IgD-negative memory B cell (primary cell): ENCODE data around the gene ARSB. TPM values are rescaled to one million over a fixed set of nuclear protein-coding genes. Genes with fewer than 3 reads are reported as not detected.
A peak's percentile ranks its signal among the peaks of the same experiment; 100 is the strongest.

ENCODE experiments used
- H3K27ac Mint-ChIP-seq, 3 donors: one replicate each; pipeline ENCODE4 v1.8.0; 2020 to 2022; ENCODE audit warnings: mild to moderate bottlenecking in 3 of 3, mixed read lengths in 3 of 3, moderate library complexity in 1 of 3
- H3K27me3 Mint-ChIP-seq: one replicate; pipeline ENCODE4 v1.8.0; 2021; ENCODE audit warnings: mixed read lengths
- H3K36me3 Mint-ChIP-seq: one replicate; pipeline ENCODE4 v1.8.0; 2020; ENCODE audit warnings: mild to moderate bottlenecking, mixed read lengths
- H3K4me1 Mint-ChIP-seq, 3 donors: one replicate each; pipeline ENCODE4 v1.8.0; 2020 to 2022; ENCODE audit warnings: mixed read lengths in 3 of 3, mild to moderate bottlenecking in 1 of 3
- H3K4me3 Mint-ChIP-seq, 4 donors: one replicate each; pipeline ENCODE4 v1.8.0; 2020 to 2022; ENCODE audit warnings: mild to moderate bottlenecking in 4 of 4, mixed read lengths in 4 of 4, moderate library complexity in 3 of 4
- H3K9me3 Mint-ChIP-seq, 3 donors: one replicate each; pipeline ENCODE4 v1.8.0; 2020 to 2021; ENCODE audit warnings: mixed read lengths in 3 of 3, mild to moderate bottlenecking in 1 of 3
- polyA plus RNA-seq: library from polyadenylated mRNA; unstranded; fragments of 300-500 nt; fragmentation: Illumina TruSeq; gene quantifications from one replicate; pipeline ENCODE4 v1.2.3, GENCODE V29; 2021

Gene ARSB
- polyA plus RNA-seq, 1 donor from 2014 or later: 4.5 TPM

- peak overlapping the region in 1 of 3 donors; percentile 1 for H3K27ac Mint-ChIP-seq
- no peaks in the 10 kb centered on the region for H3K27me3 Mint-ChIP-seq
- H3K4me3 Mint-ChIP-seq: no peak overlapping the region
- H3K36me3 Mint-ChIP-seq: peaks cover 5% of the 10 kb centered on the region
- H3K9me3 Mint-ChIP-seq: peaks cover 0 to 2% (median 0%) of the 10 kb centered on the region in 3 donors
- peaks cover 0 to 8% (median 0%) of the 10 kb centered on the region in 3 donors for H3K4me1 Mint-ChIP-seq
Observed at GRCh38 chr5:78810098-78810920, 174.8 kb downstream of the ARSB start.

DNA sequence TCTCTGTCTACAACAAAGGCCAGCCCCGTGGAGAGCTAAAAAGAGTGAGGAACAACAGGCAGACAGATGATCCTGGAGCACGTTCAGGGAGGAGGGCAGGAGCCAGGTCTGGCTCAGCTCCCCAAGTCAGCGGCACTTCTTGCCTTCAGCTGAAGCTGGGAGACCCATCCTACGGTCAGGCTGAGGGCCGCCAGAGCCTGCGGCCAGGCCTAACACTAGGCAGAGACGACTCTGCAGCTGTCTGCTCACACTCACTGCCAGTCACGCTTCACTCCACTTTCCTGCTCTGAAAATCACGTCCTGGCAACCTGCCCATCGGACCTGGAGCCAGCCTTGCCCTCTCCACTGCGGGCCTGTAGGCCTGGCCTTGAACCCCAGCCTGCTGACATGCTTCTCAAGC is 175.7 kb downstream of the ARSB start:
- H3K27ac Mint-ChIP-seq: no peak overlapping the region
- peaks cover 0 to 2% (median 0%) of the 10 kb centered on the region in 3 donors for H3K9me3 Mint-ChIP-seq
- peaks cover 5% of the 10 kb centered on the region for H3K36me3 Mint-ChIP-seq
- no peaks in the 10 kb centered on the region for H3K27me3 Mint-ChIP-seq
- H3K4me3 Mint-ChIP-seq: no peak overlapping the region
- H3K4me1 Mint-ChIP-seq: peaks cover 0 to 5% (median 0%) of the 10 kb centered on the region in 3 donors

DNA sequence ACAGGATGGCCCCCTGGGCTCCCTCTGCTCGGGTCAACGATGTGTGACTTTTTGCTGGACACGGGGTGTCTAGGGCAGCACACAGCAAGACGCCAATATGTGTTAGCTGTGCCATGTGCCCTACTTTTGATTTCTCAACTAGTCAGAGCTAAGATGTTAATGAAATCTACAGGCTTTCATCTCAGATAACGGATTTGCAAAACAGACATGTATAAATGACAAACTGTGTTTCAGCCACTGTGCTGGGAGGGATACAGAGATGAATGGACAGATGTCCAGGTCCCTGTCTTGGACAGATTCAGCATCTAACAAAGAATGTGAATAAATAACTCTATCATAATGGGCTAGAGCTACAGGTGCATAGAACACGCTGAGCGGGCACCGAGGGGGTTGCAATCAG is 176.3 kb downstream of the ARSB start:
- Mint-ChIP-seq H3K4me3 (no peak overlapping the region), H3K27ac (no peak overlapping the region)

GRCh38 chr5:78808380-78808779 is 176.7 kb downstream of the ARSB start:
- peaks cover 0 to 2% (median 0%) of the 10 kb centered on the region in 3 donors for H3K4me1 Mint-ChIP-seq
- H3K4me3 Mint-ChIP-seq: no peak overlapping the region
- no peaks in the 10 kb centered on the region for H3K27me3 Mint-ChIP-seq
- no peak overlapping the region for H3K27ac Mint-ChIP-seq
- peaks cover 0 to 2% (median 0%) of the 10 kb centered on the region in 3 donors for H3K9me3 Mint-ChIP-seq
- H3K36me3 Mint-ChIP-seq: peaks cover 6% of the 10 kb centered on the region

More for the DNA sequence above, 176.3 kb downstream of the ARSB start:
- peaks cover 6% of the 10 kb centered on the region for H3K36me3 Mint-ChIP-seq
- H3K4me1 Mint-ChIP-seq: peaks cover 0 to 2% (median 0%) of the 10 kb centered on the region in 3 donors
- peaks cover 0 to 2% (median 0%) of the 10 kb centered on the region in 3 donors for H3K9me3 Mint-ChIP-seq
- H3K27me3 Mint-ChIP-seq: no peaks in the 10 kb centered on the region

DNA sequence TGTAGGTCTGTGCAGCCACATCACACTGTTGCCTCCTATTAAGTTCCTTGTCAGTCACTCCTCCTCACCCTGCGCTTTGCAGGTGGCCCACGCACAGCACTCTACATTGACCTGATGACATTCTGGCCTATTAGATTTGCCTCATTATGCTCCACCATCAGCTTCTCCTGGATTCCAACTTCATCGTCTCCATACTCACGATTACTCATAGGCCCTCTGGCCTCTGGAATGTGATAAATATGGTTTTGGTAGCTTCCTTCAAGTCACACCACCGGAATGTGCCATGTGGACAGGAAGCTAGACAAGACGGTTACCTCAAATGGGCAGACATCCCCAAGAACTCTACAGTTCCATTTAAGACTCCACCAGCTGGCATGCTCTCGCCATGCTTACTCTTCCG is 178.6 kb downstream of the ARSB start:
- H3K9me3 Mint-ChIP-seq: peaks cover 0 to 6% (median 0%) of the 10 kb centered on the region in 3 donors
- peaks cover 0 to 2% (median 0%) of the 10 kb centered on the region in 3 donors for H3K4me1 Mint-ChIP-seq
- H3K27ac Mint-ChIP-seq: peak overlapping the region in 1 of 3 donors; percentile 69
- peaks cover 4% of the 10 kb centered on the region for H3K36me3 Mint-ChIP-seq
- H3K4me3 Mint-ChIP-seq: no peak overlapping the region
- no peaks in the 10 kb centered on the region for H3K27me3 Mint-ChIP-seq

- Mint-ChIP-seq H3K4me3 (no peak overlapping the region), H3K27ac (no peak overlapping the region), H3K9me3 (peaks cover 5 to 8% (median 7%) of the 10 kb centered on the region in 3 donors)
Observed at GRCh38 chr5:78805474-78806124, 179.5 kb downstream of the ARSB start.

DNA sequence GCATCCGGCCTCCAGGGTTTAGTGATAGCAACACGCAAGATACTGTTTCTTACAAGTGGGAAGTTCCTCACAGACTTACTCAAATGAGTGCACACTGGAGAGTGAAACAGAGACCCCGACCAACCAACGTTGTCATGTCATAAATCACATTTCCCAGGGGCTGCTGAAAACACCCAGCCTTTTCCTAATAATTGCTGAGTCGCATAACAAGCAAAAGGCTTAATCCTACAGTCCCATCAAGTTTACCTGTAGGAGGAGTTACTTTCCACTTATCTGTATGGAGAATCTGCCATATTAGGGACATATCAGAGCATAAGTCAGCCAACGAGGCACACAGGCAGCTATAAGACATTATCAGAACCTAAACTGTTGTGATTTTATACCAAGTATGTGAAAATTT is 180.1 kb downstream of the ARSB start:
- Mint-ChIP-seq H3K4me3 (no peak overlapping the region), H3K27ac (no peak overlapping the region), H3K36me3 (peaks cover 7% of the 10 kb centered on the region), H3K27me3 (no peaks in the 10 kb centered on the region), H3K9me3 (peaks cover 6 to 10% (median 9%) of the 10 kb centered on the region in 3 donors), H3K4me1 (peaks cover 0 to 2% (median 0%) of the 10 kb centered on the region in 3 donors)

More at GRCh38 chr5:78805474-78806124, 179.5 kb downstream of the ARSB start:
- Mint-ChIP-seq H3K4me1 (peaks cover 0 to 2% (median 0%) of the 10 kb centered on the region in 3 donors), H3K36me3 (peaks cover 7% of the 10 kb centered on the region), H3K27me3 (no peaks in the 10 kb centered on the region)

- H3K36me3 Mint-ChIP-seq: peaks cover 12% of the 10 kb centered on the region
- H3K27ac Mint-ChIP-seq: no peak overlapping the region
- no peak overlapping the region for H3K4me3 Mint-ChIP-seq
- no peaks in the 10 kb centered on the region for H3K27me3 Mint-ChIP-seq
- H3K4me1 Mint-ChIP-seq: peaks cover 0 to 2% (median 0%) of the 10 kb centered on the region in 3 donors
- H3K9me3 Mint-ChIP-seq: peaks cover 6 to 10% (median 7%) of the 10 kb centered on the region in 3 donors
Observed at GRCh38 chr5:78803941-78804340, 181.2 kb downstream of the ARSB start.

GRCh38 chr5:78803353-78803752 is 181.8 kb downstream of the ARSB start:
- peaks cover 6 to 10% (median 7%) of the 10 kb centered on the region in 3 donors for H3K9me3 Mint-ChIP-seq
- H3K27ac Mint-ChIP-seq: no peak overlapping the region
- no peak overlapping the region for H3K4me3 Mint-ChIP-seq
- peaks cover 0 to 2% (median 0%) of the 10 kb centered on the region in 3 donors for H3K4me1 Mint-ChIP-seq
- H3K36me3 Mint-ChIP-seq: peaks cover 12% of the 10 kb centered on the region
- H3K27me3 Mint-ChIP-seq: no peaks in the 10 kb centered on the region

DNA sequence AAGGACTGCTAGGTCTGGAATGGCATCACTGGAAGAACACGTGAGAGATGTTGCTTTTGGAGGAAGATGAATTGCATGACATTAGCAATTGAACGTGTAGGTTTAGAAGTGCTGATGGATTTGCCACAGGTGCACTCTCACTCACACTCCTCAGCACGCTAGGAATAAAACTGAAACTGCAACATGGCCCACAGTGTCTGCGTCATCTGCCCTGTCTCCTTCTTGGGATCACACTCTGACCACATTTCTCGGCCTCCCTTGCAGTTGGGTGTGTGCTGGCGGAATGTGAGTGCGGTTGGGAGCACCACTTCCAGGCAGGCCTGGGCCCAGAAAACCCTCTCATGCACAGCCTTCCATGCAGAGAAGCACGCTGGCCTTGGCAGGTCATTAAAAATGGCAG is 183.7 kb downstream of the ARSB start:
- Mint-ChIP-seq H3K9me3 (peaks cover 6 to 10% (median 8%) of the 10 kb centered on the region in 3 donors), H3K4me1 (peaks cover 0 to 12% (median 10%) of the 10 kb centered on the region in 3 donors), H3K27me3 (no peaks in the 10 kb centered on the region), H3K27ac (no peak overlapping the region), H3K36me3 (peaks cover 10% of the 10 kb centered on the region), H3K4me3 (no peak overlapping the region)

DNA sequence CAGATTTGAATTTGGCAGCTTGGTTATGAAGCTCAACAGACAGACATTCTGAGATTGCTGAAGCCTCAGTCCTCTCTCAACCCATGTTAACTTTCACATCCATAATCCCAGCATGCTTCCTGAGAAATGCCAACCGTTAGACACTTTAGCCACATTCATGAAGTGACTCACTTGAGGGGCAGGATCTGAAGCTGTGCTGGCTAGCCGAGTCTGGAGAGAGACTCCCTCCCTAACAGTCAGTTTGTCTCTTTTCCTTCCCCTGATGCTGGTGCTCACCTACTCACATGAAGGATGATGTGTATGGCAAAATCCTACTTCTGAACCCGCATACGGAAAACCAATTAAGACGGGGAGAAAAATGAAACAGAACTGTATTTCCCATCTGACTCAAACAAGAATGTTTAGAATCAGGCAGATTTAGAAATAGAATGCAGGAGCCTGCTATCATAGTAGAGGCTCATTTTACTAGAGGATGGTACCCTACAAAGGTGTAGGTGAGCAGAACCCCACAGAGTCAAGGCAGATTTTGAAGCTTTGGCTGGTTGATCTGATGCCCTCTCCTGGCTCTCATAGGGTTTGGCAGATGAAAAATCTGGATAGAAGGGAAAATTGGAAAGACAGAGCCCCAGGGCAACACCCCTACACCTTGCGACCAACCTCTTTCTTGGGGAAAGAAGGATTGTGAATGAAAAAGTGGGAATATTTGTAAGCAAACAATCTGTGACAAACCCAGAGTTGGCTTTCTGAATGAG is 185.7 kb downstream of the ARSB start:
- no peaks in the 10 kb centered on the region for H3K27me3 Mint-ChIP-seq
- peaks cover 6 to 10% (median 8%) of the 10 kb centered on the region in 3 donors for H3K9me3 Mint-ChIP-seq
- no peak overlapping the region for H3K27ac Mint-ChIP-seq
- H3K4me3 Mint-ChIP-seq: peak overlapping the region in 1 of 4 donors; percentile 29
- peaks cover 10% of the 10 kb centered on the region for H3K36me3 Mint-ChIP-seq
- peaks cover 2 to 18% (median 12%) of the 10 kb centered on the region in 3 donors for H3K4me1 Mint-ChIP-seq

DNA sequence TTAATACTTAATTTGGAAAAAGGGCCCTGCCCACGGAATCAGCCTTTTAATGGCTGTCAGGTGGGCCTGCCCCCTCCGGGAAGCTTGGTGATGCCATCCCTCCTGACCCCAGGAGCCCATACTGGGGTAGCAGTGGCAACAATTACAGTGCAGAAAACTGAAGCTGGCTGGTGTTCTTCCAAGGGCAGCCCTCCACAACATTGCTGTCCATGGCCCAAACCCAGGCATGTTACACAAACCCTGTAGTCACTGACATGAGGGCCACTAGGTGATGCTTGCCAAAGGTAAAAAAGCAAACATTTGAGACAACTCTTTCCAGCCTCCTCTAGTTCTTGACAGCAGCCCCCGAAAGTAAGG is 186.5 kb downstream of the ARSB start:
- Mint-ChIP-seq H3K36me3 (peaks cover 9% of the 10 kb centered on the region), H3K4me1 (peaks cover 5 to 17% (median 17%) of the 10 kb centered on the region in 3 donors), H3K27ac (no peak overlapping the region), H3K27me3 (no peaks in the 10 kb centered on the region), H3K4me3 (no peak overlapping the region), H3K9me3 (peaks cover 7 to 10% (median 8%) of the 10 kb centered on the region in 3 donors)

- Mint-ChIP-seq H3K4me3 (no peak overlapping the region), H3K27ac (no peak overlapping the region), H3K4me1 (peaks cover 10 to 20% (median 17%) of the 10 kb centered on the region in 3 donors), H3K27me3 (no peaks in the 10 kb centered on the region), H3K9me3 (peaks cover 7 to 10% (median 8%) of the 10 kb centered on the region in 3 donors), H3K36me3 (peaks cover 9% of the 10 kb centered on the region)
Observed at GRCh38 chr5:78797936-78798672, 187.0 kb downstream of the ARSB start.

DNA sequence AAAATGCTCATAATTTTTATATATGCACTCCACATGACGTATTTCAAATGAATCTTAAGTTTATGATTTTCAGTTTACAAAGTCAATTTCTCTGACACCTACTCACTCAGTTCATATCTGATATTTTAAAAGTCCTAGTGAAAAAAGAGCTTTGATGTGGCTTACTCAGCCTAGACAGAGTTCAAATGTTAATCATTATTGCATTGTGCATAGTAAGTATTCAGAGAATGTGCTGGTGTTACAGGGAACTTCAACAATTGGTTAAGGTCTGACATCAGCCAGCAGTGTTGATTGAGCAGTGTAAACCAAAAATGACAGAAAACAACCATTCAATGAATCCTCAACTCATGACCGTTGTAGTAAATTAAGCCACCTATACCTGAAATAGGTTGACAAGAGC is 189.4 kb downstream of the ARSB start:
- H3K36me3 Mint-ChIP-seq: peaks cover 5% of the 10 kb centered on the region
- H3K27me3 Mint-ChIP-seq: no peaks in the 10 kb centered on the region
- H3K4me1 Mint-ChIP-seq: peaks cover 22 to 32% (median 26%) of the 10 kb centered on the region in 3 donors

More for the DNA sequence above, 189.4 kb downstream of the ARSB start:
- peaks cover 4 to 5% (median 4%) of the 10 kb centered on the region in 3 donors for H3K9me3 Mint-ChIP-seq
- no peak overlapping the region for H3K4me3 Mint-ChIP-seq
- H3K27ac Mint-ChIP-seq: peak overlapping the region in 1 of 3 donors; percentile 6
